H1 (cell line): ENCODE data around the gene DUSP1. TPM values are rescaled to one million over a fixed set of nuclear protein-coding genes. Genes with fewer than 3 reads are reported as not detected.

ENCODE experiments used
- ATF2 ChIP-seq: IDR thresholded peaks from 2 replicates; pipeline ENCODE4 v1.6.1; 2012; ENCODE audit warnings: low read length, inconsistent platforms
- CREB1 ChIP-seq: IDR thresholded peaks from 2 replicates; pipeline ENCODE4 v1.6.1; 2012; ENCODE audit warnings: inconsistent platforms
- E2F6 ChIP-seq: IDR thresholded peaks from 2 replicates; pipeline ENCODE4 v1.6.1; 2012; ENCODE audit warnings: inconsistent platforms
- EP300 ChIP-seq, 2 experiments: IDR thresholded peaks; 1 replicate in 1 of 2; 2 replicates in 1 of 2; pipeline ENCODE4 v1.6.1; 2011 to 2012; ENCODE audit warnings: low read depth in 2 of 2, low read length in 2 of 2, mild to moderate bottlenecking in 2 of 2, borderline replicate concordance in 1 of 2, inconsistent platforms in 1 of 2, moderate library complexity in 1 of 2
- EZH2 ChIP-seq: fragments of 200-600 bp; sonication (generic); IDR thresholded peaks from 2 replicates; pipeline ENCODE4 v1.7.1; 2012; ENCODE audit warnings: low read depth, mild to moderate bottlenecking, moderate library complexity, low read length, inconsistent platforms; ENCODE audit not compliant: severe bottlenecking
- GTF2F1 ChIP-seq: IDR thresholded peaks from 2 replicates; pipeline ENCODE4 v1.6.1; 2012; ENCODE audit warnings: low read depth, low read length, improper control_type of control experiment, borderline replicate concordance
- RAD21 ChIP-seq, 2 experiments: IDR thresholded peaks in 1 of 2; conservative IDR thresholded peaks in 1 of 2; 2 replicates each; pipeline ENCODE4 v1.6.1; 2011; ENCODE audit warnings: low read depth in 2 of 2, low read length in 2 of 2, improper control_type of control experiment in 1 of 2, inconsistent platforms in 1 of 2, mild to moderate bottlenecking in 1 of 2, moderate library complexity in 1 of 2
- RFX5 ChIP-seq: IDR thresholded peaks from 2 replicates; pipeline ENCODE4 v1.6.1; 2011; ENCODE audit warnings: low read depth, low read length, improper control_type of control experiment, borderline replicate concordance
- RNF2 ChIP-seq: fragments of 200-900, 300-1000 bp; sonication (generic); IDR thresholded peaks from 2 replicates; pipeline ENCODE4 v1.7.1; 2016; ENCODE audit warnings: borderline replicate concordance, low read depth, mild to moderate bottlenecking, antibody characterized with exemption, low read length; ENCODE audit not compliant: poor library complexity, severe bottlenecking; ENCODE audit errors: missing control alignments
- RXRA ChIP-seq: IDR thresholded peaks from 2 replicates; pipeline ENCODE4 v1.6.1; 2011; ENCODE audit warnings: low read depth, mild to moderate bottlenecking, low read length, moderate library complexity; ENCODE audit not compliant: insufficient read depth
- SIRT6 ChIP-seq: IDR thresholded peaks from one replicate; pipeline ENCODE4 v1.7.1; 2012; ENCODE audit warnings: low read length, inconsistent platforms
- SIX5 ChIP-seq: IDR thresholded peaks from 2 replicates; pipeline ENCODE4 v1.6.1; 2011; ENCODE audit warnings: mild to moderate bottlenecking, low read depth, low read length
- SP1 ChIP-seq: IDR thresholded peaks from 2 replicates; pipeline ENCODE4 v1.6.1; 2011; ENCODE audit warnings: low read depth, low read length
- SRF ChIP-seq: IDR thresholded peaks from 2 replicates; pipeline ENCODE4 v1.6.1; 2011; ENCODE audit warnings: mild to moderate bottlenecking, low read depth, low read length, moderate library complexity
- SUZ12 ChIP-seq: fragments of 200-600 bp; sonication (generic); IDR thresholded peaks from 2 replicates; pipeline ENCODE4 v1.6.1; 2012; ENCODE audit warnings: mild to moderate bottlenecking, inconsistent platforms, low read length, moderate library complexity, mixed read lengths
- USF2 ChIP-seq: IDR thresholded peaks from 2 replicates; pipeline ENCODE4 v1.6.1; 2011; ENCODE audit warnings: low read length, improper control_type of control experiment
- YY1 ChIP-seq: IDR thresholded peaks from 2 replicates; pipeline ENCODE4 v1.6.1; 2011; ENCODE audit warnings: low read depth, mild to moderate bottlenecking, low read length
- polyA plus RNA-seq, 7 experiments: library from polyadenylated mRNA; depleted of rRNA in 3 of 7; stranded (reverse) in 5 of 7; unstranded in 2 of 7; fragments of >200 nt in 5 of 7; fragments of 200-250 nt in 2 of 7; gene quantifications; 1 replicate in 5 of 7; 2 replicates in 1 of 7; 4 replicates in 1 of 7; pipeline versions ENCODE4 v1.2.1 to v1.2.3, GENCODE V29; 2011 to 2013; ENCODE audit warnings: missing spikeins in 2 of 7, mixed read lengths in 2 of 7
- total RNA-seq: library from RNA; stranded (reverse); fragmentation: NEBNext Ultra II Directional; extraction: Animal tissue kit (Norgen Biotek cat#: 25700); gene quantifications from 2 replicates; pipeline ENCODE4 v1.2.1, GENCODE V29; 2021

DUSP1 gene
- total and polyA plus RNA-seq, 2 of the 8 experiments (the other 6 are each of a cell fraction or from before 2014, with no cell fraction given): 6.5 to 11.7 TPM

- TF ChIP-seq YY1 (peak; percentile 52; the same call in 1 of the 2 replicates), SIX5 (no peak), RAD21 (IDR thresholded peaks at IDR 0.05 in 1 of 2, conservative IDR thresholded peaks at IDR 0.05 in 1 of 2; ENCODE audit: low read depth in 2 of 2, low read length in 2 of 2) (peak; percentile 69 to 81), RFX5 (no peak), SUZ12 (0 out of 2 replicates have a peak, but pooled peaks have one; percentile 8), SIRT6 (no peak), E2F6 (no peak), USF2 (no peak), CREB1 (peak; percentile 75), SRF (no peak), RXRA (no peak), ATF2 (0 out of 2 replicates have a peak, but pooled peaks have one; percentile 25), EP300 (IDR thresholded peaks at IDR 0.05; ENCODE audit: borderline replicate concordance in 1 of 2, low read depth in 2 of 2, low read length in 2 of 2) (peak in 1 of 2 experiments; percentile 58; a peak in 1 of 3 replicates), EZH2 (no peak), RNF2 (no peak), GTF2F1 (no peak), SP1 (0 out of 2 replicates have a peak, but pooled peaks have one; percentile 27)
Observed at GRCh38 chr5:172772112-172772906, 1.3 kb upstream of the DUSP1 start (continued).
